Fibroblast of skin of right quadriceps (primary cell): ENCODE measurements around the gene MAD1L1.
"Not testable (repeated sequence)": the region's sequence is repeated elsewhere in the genome, so short reads cannot be mapped to it uniquely, and the experiment has no call there.

ENCODE experiments used
- DNase-seq: peaks from one replicate; pipeline ENCODE4 v3.0.0-alpha.2; 2013

Gene MAD1L1

GRCh38 chr7:2037808-2038522 is 194.8 kb downstream of the MAD1L1 start:
- peak; percentile 55 for DNase-seq

- DNase-seq = peak; percentile 64
Measured at GRCh38 chr7:2037301-2037807, 195.4 kb downstream of the MAD1L1 start.

DNA sequence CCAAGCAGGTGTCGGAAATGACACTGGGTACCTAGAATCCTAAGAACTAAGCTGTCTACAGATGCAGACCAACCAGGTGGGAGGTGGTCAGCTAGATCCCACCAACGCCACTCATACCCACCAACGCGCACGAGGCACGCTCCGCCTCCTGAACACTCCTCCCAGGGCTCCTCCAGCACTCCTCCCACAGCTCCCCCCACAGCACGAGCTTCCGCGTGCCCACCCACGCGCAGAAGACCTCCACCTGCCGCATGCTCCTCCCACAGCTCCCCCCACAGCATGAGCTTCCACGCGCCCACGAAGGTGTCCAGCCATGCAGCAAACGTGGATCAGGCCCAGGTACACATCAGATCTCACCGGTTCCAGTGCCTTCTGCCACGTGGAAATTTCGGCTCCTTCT is 196.0 kb downstream of the MAD1L1 start:
- DNase-seq = no peak

DNA sequence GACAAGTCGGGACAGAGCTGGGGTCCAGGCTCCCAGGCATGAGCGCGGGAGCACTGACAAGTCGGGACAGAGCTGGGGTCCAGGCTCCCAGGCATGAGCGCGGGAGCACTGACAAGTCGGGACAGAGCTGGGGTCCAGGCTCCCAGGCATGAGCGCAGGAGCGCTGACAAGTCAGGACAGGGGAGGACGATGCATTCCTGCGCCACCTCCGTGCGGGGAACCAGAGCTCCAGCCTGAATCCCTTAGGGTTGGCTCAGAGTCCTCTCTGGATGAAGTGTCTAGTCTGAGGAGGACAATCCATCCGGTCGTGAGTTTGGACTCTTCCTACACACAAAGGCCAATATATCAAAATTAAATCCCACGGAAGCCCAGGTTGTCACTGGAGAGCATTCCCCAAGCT is 196.5 kb downstream of the MAD1L1 start:
- DNase-seq = not testable (repeated sequence)

DNA sequence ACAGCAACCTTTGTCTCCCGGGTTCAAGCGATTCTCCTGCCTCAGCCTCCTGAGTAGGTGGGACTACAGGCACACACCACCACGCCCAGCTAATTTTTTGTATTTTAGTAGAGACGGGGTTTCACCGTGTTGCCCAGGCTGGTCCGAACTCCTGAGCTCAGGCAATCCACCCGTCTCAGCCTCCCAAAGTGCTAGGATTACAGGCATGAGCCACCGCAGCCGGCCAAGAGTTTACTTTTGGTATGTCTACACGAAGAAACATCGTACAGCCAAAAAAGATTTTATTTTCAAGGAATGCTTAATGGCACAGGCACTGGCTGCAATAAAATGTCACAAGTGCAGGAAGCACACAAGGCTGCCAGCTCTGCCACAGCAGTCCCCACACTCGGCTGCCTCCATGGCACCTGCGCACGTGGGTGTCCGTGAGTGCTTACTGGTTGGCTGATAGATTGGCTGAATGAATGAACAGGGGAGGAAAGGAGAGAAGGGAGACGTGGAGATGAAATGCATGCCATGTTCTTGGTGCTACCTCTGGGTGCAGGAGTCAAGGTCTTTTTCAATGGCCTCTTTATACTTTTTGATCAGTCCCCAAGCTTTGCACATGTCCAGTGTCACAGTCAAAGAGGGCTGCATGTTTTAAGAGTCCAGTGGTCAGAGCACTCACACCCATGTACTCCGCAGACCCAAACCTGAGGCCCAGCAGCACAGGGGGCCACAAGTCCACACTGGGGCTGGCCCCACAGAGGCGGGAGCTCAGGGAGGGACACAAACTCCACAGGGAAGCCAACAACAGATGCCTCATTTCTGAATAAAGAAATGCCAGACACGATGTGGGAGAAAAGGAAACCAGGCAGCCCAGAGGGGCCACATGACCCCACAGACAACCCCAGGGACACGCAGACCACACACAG is 198.2 kb downstream of the MAD1L1 start:
- no peak for DNase-seq

DNA sequence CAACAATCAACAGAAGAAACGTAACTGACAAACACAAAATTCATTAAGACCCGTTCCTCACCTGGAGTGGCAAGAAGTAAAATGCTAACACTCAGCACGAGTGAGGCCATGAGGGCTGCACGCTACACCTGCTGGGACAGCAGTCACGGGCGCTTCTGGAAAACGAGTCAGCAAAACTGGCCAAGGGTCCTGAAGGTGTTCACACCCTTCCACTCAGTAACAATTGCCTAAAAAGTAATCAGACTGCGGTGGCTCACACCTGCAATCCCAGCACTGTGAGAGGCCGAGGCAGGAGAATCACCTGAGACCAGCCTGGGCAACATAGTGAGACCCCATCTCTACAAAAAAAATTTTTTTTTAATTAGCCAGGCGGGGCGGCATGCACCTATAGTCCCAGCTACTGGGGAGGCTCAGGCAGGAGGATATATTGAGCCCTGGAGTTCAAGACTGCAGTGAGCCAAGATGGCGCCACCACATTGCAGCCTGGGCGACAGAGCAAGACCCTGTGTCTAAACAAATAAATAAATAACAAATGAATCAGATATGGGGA is 199.1 kb downstream of the MAD1L1 start:
- DNase-seq = no peak

DNA sequence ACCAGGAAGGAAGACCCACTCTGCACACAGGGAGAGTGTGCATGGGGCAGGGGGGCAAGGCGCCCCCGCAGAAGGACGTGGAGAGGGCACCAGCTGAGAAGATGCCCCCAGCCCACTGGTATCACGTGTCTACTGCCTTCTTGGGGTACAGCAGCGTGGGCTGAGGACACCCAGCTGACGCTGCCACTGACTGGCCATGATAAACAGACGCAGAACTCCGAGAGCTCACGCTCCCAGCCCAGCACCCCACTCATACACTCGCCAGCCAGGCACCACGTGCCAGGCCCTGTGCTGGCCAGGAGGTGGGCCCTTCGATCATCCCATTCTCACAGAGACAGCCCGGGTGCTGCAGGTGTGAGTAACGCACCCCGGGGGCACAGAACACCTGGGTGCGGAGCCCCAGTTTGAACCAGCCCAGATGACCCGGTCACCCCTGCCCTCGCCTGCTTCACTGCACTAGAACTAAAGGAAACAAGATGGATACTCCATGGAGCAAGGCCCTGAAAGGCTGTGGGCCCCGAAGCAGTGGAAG is 199.8 kb downstream of the MAD1L1 start:
- DNase-seq = no peak

- DNase-seq = peak; percentile 61
Measured at GRCh38 chr7:2032030-2032875, 200.5 kb downstream of the MAD1L1 start.

GRCh38 chr7:2031451-2031845 is 201.3 kb downstream of the MAD1L1 start:
- DNase-seq = no peak

GRCh38 chr7:2030475-2031450 is 202.0 kb downstream of the MAD1L1 start:
- DNase-seq = no peak

DNA sequence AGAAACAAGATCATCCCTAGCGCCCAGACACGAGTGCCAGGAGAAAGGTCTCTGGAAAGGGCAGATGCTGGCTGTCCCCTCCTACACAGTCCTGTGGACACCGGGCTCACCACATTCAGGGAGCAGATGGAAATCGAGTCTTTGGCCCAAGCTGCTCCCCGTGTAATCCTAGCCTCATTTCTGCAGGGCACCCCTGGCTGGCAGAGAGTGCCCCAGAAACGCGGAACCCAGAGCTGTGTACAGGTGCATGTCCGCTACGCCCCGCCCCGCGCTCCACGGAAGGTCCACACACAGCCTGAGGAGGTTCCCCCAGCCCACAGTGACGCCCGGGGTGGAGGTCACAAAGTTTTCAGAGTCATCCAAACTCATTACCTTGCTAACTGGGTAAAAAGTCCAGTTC is 202.8 kb downstream of the MAD1L1 start:
- DNase-seq = no peak

DNA sequence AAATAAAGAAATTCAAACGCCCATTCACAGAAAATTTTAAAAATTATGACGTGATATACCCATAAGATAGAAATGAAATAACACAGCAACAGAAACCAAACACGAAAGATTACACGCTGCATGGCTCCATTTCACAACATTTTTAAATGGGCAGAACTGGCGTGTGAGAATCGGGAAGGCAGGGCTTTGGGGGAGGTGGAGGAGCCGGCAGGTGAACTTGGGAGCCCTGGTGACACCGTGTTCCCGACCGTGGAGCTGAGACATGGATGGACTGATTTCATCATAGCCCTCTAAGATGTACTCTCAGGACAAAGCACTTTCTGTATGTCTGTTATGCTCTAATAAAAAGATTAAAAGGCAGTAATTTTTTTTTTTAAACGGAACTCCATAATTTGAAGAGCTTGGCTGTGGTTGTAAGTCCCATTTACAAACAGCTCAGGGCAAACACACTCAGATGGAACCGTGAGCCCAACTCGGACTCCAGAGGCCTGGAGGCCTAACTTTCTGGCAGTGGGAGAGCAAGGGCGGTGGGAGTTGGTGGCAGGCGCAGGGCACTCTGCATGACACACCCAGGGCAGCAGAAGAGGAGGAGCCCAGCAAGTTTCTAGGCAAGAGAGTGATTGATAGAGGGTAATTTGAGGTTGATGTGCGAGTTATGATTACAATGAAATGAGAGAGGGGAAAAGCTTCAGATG is 203.4 kb downstream of the MAD1L1 start:
- no peak for DNase-seq

DNA sequence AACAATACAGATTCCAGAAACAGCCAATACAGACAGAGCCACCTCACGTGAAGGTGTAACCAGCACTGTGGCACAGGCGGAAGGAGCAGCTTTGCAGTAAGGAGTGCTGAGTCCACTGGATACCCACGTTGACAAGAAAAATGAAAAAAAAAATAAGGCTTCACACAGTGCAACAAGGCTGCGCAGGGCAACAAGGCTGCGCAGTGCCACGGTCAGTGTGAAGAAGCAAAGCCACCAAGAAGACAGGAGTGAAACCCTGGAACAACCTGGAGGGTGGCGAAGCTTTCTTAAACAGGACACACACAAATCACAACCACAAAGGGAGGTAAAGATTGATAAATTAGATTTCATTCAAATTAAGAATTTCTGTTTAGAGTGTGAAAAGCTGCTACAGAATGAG is 204.0 kb downstream of the MAD1L1 start:
- no peak for DNase-seq

- no peak for DNase-seq
Measured at GRCh38 chr7:2025188-2025587, 207.6 kb downstream of the MAD1L1 start.

- DNase-seq = no peak
Measured at GRCh38 chr7:2024567-2024918, 208.2 kb downstream of the MAD1L1 start.

- peak; percentile 34 for DNase-seq
Measured at GRCh38 chr7:2023877-2024566, 208.7 kb downstream of the MAD1L1 start.

- DNase-seq = no peak
Measured at GRCh38 chr7:2022737-2023250, 210.0 kb downstream of the MAD1L1 start.

- no peak for DNase-seq
Measured at GRCh38 chr7:2022021-2022409, 210.7 kb downstream of the MAD1L1 start.

- DNase-seq = peak; percentile 95
Measured at GRCh38 chr7:2019711-2020511, 212.8 kb downstream of the MAD1L1 start.
